ENCODE data around the gene RBMS3.

DNA sequence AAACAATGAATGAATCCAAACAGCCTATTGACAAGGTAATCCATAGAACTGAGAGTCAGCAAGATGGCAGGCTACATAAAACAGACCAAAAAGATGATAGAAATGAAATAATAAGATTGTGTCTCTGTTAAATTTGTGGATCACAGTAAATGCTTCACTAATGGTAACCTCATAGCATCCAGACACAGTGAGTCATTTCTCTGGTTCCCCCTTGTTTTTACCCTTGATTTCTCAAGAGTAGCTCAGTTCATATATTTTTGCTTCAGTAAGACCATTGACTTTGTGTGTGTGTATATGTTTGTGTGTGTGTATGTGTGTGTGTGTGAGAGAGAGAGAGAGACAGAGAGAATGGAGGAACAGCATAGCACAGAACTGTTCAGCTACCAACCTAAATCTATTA lies 546.9 kb downstream of the RBMS3 start:
- TF ChIP-seq POLR2AphosphoS5 (IDR thresholded peaks at IDR 0.05; ENCODE audit: low read depth), result no peak
- TF ChIP-seq, protein P1, sequence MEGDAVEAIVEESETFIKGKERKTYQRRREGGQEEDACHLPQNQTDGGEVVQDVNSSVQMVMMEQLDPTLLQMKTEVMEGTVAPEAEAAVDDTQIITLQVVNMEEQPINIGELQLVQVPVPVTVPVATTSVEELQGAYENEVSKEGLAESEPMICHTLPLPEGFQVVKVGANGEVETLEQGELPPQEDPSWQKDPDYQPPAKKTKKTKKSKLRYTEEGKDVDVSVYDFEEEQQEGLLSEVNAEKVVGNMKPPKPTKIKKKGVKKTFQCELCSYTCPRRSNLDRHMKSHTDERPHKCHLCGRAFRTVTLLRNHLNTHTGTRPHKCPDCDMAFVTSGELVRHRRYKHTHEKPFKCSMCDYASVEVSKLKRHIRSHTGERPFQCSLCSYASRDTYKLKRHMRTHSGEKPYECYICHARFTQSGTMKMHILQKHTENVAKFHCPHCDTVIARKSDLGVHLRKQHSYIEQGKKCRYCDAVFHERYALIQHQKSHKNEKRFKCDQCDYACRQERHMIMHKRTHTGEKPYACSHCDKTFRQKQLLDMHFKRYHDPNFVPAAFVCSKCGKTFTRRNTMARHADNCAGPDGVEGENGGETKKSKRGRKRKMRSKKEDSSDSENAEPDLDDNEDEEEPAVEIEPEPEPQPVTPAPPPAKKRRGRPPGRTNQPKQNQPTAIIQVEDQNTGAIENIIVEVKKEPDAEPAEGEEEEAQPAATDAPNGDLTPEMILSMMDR (conservative IDR thresholded peaks at IDR 0.05; ENCODE audit: low read depth in 2 of 2), result no peak
- no peak for TF ChIP-seq EZH2phosphoT487 (IDR thresholded peaks at IDR 0.05; ENCODE audit: unreplicated experiment)
- TF ChIP-seq, protein P2, sequence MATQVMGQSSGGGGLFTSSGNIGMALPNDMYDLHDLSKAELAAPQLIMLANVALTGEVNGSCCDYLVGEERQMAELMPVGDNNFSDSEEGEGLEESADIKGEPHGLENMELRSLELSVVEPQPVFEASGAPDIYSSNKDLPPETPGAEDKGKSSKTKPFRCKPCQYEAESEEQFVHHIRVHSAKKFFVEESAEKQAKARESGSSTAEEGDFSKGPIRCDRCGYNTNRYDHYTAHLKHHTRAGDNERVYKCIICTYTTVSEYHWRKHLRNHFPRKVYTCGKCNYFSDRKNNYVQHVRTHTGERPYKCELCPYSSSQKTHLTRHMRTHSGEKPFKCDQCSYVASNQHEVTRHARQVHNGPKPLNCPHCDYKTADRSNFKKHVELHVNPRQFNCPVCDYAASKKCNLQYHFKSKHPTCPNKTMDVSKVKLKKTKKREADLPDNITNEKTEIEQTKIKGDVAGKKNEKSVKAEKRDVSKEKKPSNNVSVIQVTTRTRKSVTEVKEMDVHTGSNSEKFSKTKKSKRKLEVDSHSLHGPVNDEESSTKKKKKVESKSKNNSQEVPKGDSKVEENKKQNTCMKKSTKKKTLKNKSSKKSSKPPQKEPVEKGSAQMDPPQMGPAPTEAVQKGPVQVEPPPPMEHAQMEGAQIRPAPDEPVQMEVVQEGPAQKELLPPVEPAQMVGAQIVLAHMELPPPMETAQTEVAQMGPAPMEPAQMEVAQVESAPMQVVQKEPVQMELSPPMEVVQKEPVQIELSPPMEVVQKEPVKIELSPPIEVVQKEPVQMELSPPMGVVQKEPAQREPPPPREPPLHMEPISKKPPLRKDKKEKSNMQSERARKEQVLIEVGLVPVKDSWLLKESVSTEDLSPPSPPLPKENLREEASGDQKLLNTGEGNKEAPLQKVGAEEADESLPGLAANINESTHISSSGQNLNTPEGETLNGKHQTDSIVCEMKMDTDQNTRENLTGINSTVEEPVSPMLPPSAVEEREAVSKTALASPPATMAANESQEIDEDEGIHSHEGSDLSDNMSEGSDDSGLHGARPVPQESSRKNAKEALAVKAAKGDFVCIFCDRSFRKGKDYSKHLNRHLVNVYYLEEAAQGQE (IDR thresholded peaks at IDR 0.05; ENCODE audit: unreplicated experiment), result no peak
- TF ChIP-seq, protein P3, sequence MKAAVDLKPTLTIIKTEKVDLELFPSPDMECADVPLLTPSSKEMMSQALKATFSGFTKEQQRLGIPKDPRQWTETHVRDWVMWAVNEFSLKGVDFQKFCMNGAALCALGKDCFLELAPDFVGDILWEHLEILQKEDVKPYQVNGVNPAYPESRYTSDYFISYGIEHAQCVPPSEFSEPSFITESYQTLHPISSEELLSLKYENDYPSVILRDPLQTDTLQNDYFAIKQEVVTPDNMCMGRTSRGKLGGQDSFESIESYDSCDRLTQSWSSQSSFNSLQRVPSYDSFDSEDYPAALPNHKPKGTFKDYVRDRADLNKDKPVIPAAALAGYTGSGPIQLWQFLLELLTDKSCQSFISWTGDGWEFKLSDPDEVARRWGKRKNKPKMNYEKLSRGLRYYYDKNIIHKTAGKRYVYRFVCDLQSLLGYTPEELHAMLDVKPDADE (IDR thresholded peaks at IDR 0.05), result no peak
